Measurements from ENCODE around the gene RLN2. TPM values are rescaled to one million over a fixed set of nuclear protein-coding genes. Genes with fewer than 3 reads are reported as not detected.

Gene RLN2
- total RNA-seq, 1 experiment from 2014 or later: 0.62 TPM

DNA sequence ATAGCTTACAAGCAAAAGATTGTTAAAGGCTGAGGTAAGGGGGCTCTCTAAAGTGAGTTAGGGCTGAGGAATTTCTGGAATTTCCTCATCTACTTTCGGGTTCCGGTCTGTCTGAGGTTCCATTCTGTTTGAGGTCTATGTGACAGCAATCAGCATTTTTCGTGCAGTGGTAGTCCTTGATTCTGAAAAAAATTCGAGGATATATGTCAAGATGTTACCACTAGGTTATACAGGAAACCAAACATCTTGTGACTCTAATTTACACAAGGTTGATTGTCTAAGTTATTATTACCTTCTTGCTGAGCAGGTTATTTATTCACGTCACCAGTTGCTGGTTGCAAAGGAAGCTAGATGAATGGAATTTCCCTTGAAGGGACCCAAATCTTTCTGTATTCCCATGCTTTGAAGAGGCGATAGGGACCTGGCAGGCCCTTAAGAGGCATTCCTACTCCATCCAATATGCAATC is 35.2 kb downstream of the RLN2 start:
- peak; percentile 93 for DNase-seq (ENCODE audit: low read depth)

DNA sequence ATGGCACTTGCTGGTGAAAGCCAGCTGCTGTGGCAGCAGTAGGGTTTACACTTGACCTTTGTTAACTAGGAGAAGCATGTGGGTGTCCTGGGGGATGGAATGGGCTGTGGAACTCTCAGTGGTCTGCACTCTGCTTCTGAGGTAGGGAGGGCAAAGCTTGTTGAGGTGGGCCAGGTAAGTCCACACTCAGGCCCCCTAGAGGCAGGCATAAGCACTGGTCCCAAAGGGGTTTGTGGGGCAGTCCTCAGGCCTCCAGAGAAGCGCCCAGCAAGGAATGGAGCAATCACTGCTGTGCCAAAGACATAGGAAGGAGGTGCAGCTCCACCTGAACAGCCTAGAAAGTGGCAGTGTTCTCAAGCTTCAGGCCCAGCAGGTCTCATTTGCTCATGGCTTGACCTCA is 38.6 kb downstream of the RLN2 start:
- DNase-seq (ENCODE audit: low read depth): no peak

DNA sequence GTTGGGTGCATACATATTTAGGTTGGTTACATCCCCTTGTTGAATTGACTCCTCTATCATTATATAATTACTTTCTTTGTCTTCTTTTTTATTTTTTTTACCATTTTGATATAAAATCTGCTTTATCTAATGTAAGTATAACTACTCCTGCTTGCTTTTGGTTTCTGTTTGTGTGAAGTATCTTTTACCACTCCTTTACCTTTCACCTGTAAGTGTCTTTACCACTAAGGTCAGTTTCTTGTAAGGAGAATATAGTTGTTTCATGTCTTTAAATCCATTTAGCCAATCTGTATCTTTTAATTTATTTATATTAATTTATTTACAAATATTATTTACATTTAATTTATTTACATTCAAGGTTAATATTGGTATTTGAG is 40.3 kb downstream of the RLN2 start:
- no peak for DNase-seq (ENCODE audit: low read depth)

DNA sequence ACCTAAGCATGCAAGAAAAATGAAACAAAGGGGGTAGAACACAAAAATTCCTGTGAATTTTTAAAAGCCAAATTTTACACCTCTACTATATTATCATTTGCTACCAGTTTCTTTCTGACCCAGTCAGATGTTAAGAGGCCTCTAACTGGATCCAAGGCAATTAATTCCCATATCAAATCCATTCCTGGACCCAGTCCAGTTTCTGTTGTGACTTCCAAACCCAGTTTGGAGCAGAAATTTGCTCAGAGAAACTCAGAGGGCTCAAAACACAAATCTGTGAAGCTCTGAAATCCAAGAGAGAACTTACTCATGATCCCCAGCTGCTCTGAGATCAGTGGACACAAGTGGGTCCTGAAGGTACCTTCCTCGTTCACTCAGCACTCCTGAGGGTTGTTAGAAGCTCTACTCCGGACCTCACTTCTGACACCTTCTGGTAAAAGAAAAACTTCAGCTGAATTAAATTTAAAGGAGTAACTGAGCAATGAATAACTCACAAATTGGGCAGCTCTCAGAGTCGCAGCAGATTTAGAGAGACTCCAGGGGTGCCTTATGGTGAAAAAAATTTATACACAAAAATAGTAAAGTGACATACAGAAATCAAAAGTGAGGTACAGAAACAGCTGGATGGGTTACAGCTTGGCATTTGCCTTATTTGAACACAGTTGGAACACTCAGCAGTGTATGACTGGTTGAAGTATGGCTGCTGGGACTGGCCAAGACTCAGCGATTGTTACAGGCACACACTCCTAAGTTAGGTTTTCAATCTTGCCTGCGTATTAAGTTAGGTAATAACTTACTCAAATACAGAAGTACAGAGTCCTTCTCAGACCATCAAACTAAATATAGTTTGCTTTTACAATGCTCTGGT is 40.9 kb downstream of the RLN2 start:
- DNase-seq (ENCODE audit: low read depth): peak; percentile 54

Other genes with a start within 250 kb of the RLN2 start
- gene INSL6, start 119.1 kb downstream of the RLN2 start, total RNA-seq (2014; rRNA removed; shearing (Covaris generic)): not detected in 2 replicates
- not detected in 2 replicates for gene INSL4, start 73.3 kb downstream of the RLN2 start, total RNA-seq (2014; rRNA removed; shearing (Covaris generic))
- gene RLN1, start 35.2 kb upstream of the RLN2 start, total RNA-seq (2014; rRNA removed; shearing (Covaris generic)): not detected in 2 replicates
- gene PLGRKT, start 133.2 kb upstream of the RLN2 start, total RNA-seq (2014; rRNA removed; shearing (Covaris generic)): 43.5 and 44.9 TPM in 2 replicates
- gene CD274, start 145.8 kb upstream of the RLN2 start, total RNA-seq (2014; rRNA removed; shearing (Covaris generic)): 26.7 and 31.2 TPM in 2 replicates
- 20.7 and 28.1 TPM in 2 replicates for gene PDCD1LG2, start 205.8 kb upstream of the RLN2 start, total RNA-seq (2014; rRNA removed; shearing (Covaris generic))

All from M059J (cell line).